GM21723 (cell line): ENCODE measurements around the gene GPR50.
A peak's percentile ranks its signal among the peaks of the same experiment; 100 is the strongest.

Experiments used
- ATAC-seq: cut with Tn5 transposase; IDR thresholded peaks from one replicate; pipeline ENCODE4 v1.9.1; 2021; ENCODE audit warnings: mild to moderate bottlenecking, moderate library complexity; ENCODE audit not compliant: unreplicated experiment

The GPR50 gene

GRCh38 chrX:151176231-151176750 is at the start of gene GPR50:
GPR50 (plus strand) TSS chrX:151176584; CDS start chrX:151176722, 138 bp downstream.
- ATAC-seq, result no peak

- no peak for ATAC-seq
Observed at GRCh38 chrX:151132531-151132930, 43.9 kb upstream of the GPR50 start.

GRCh38 chrX:151151665-151152267 is 24.6 kb upstream of the GPR50 start:
- peak; percentile 93 for ATAC-seq

GRCh38 chrX:151153086-151153485 is 23.3 kb upstream of the GPR50 start:
- ATAC-seq, result no peak

GRCh38 chrX:151153667-151154066 is 22.7 kb upstream of the GPR50 start:
- no peak for ATAC-seq

GRCh38 chrX:151155234-151155633 is 21.1 kb upstream of the GPR50 start:
- ATAC-seq, result no peak

- ATAC-seq, result no peak
Observed at GRCh38 chrX:151161690-151162089, 14.7 kb upstream of the GPR50 start.

GRCh38 chrX:151167791-151168345 is 8.5 kb upstream of the GPR50 start:
- ATAC-seq, result no peak

- no peak for ATAC-seq
Observed at GRCh38 chrX:151169783-151170182, 6.6 kb upstream of the GPR50 start.

GRCh38 chrX:151174581-151175282 is 1.7 kb upstream of the GPR50 start:
- ATAC-seq, result no peak

GRCh38 chrX:151175283-151176062 is 911 bp upstream of the GPR50 start:
- no peak for ATAC-seq

- no peak for ATAC-seq
Observed at GRCh38 chrX:151177141-151178027, 1.0 kb downstream of the GPR50 start.

- no peak for ATAC-seq
Observed at GRCh38 chrX:151178746-151179145, 2.4 kb downstream of the GPR50 start.

- no peak for ATAC-seq
Observed at GRCh38 chrX:151180400-151180799, 4.0 kb downstream of the GPR50 start.

- no peak for ATAC-seq
Observed at GRCh38 chrX:151181088-151181487, 4.7 kb downstream of the GPR50 start.

GRCh38 chrX:151183233-151183753 is 6.9 kb downstream of the GPR50 start:
- ATAC-seq, result no peak

GRCh38 chrX:151183912-151184565 is 7.7 kb downstream of the GPR50 start:
- ATAC-seq, result no peak

GRCh38 chrX:151184705-151185104 is 8.3 kb downstream of the GPR50 start:
- no peak for ATAC-seq

GRCh38 chrX:151206871-151207270 is 30.5 kb downstream of the GPR50 start:
- no peak for ATAC-seq

GRCh38 chrX:151225843-151226242 is 49.5 kb downstream of the GPR50 start:
- ATAC-seq, result no peak
